Hepatocyte (in vitro differentiated cells): Measurements from ENCODE around the gene PLA2G4D.

Experiments used
- CTCF ChIP-seq: fragments of 200-600 bp; sonication (generic); IDR thresholded peaks from 2 replicates; pipeline ENCODE4 v1.5.1; 2016; ENCODE audit warnings: antibody characterized with exemption, mild to moderate bottlenecking; ENCODE audit not compliant: poor library complexity
- EZH2 ChIP-seq: fragments of 200-600 bp; sonication (generic); IDR thresholded peaks from 2 replicates; pipeline ENCODE4 v1.6.1; 2016; ENCODE audit warnings: antibody characterized with exemption, mild to moderate bottlenecking, borderline replicate concordance
- EZH2phosphoT487 ChIP-seq: fragments of 200-600 bp; sonication (generic); IDR thresholded peaks from one replicate; pipeline ENCODE4 v1.6.1; 2018; ENCODE audit warnings: antibody characterized with exemption, mild to moderate bottlenecking, low read depth, moderate library complexity; ENCODE audit not compliant: unreplicated experiment, severe bottlenecking

- no peak for TF ChIP-seq CTCF
- no peak for TF ChIP-seq EZH2phosphoT487
- no peak for TF ChIP-seq EZH2
Observed at GRCh38 chr15:42033214-42033873, 61.0 kb downstream of the PLA2G4D start.
